Measurements from ENCODE around the gene NADK.

The NADK gene

GRCh38 chr1:1779320-1779675 lies 1.0 kb upstream of the NADK start:
- H3K27me3 ChIP-seq (ENCODE audit: control insufficient read depth, low read length): no peaks in the 10 kb centered on the region
- H3F3A ChIP-seq (ENCODE audit: control insufficient read depth, insufficient read depth): peaks cover 59% of the 10 kb centered on the region

GRCh38 chr1:1778663-1779319 lies 521 bp upstream of the NADK start:
- Histone ChIP-seq H3K36me3 (ENCODE audit: control insufficient read depth, low read length) (peaks cover 43% of the 10 kb centered on the region), H3K27me3 (ENCODE audit: control insufficient read depth, low read length) (no peaks in the 10 kb centered on the region), H3K4me2 (ENCODE audit: low read length) (peak overlapping the region; percentile 100), H3K79me2 (ENCODE audit: control insufficient read depth, low read length) (peaks cover 44% of the 10 kb centered on the region), H3K9me2 (replicated peaks; ENCODE audit: control insufficient read depth, low read length) (no peaks in the 10 kb centered on the region), H3F3A (ENCODE audit: control insufficient read depth, insufficient read depth) (peaks cover 59% of the 10 kb centered on the region), H4K20me1 (ENCODE audit: control insufficient read depth, insufficient read depth, low read depth, low read length) (peaks cover 12% of the 10 kb centered on the region; the same call in 1 of the 2 replicates), H3K27ac (ENCODE audit: low read depth, low read length) (peak overlapping the region; percentile 100), H3K9me3 (ENCODE audit: control insufficient read depth, insufficient read depth, low read length) (no peaks in the 10 kb centered on the region), H3K4me3 (ENCODE audit: low read length) (peak overlapping the region; percentile 85), H3K4me1 (ENCODE audit: control insufficient read depth, low read length) (peaks cover 74% of the 10 kb centered on the region)
- TF ChIP-seq CTCF (IDR thresholded peaks at IDR 0.05; ENCODE audit: low read depth, low read length, poor library complexity, severe bottlenecking) (peak; percentile 74), EZH2phosphoT487 (IDR thresholded peaks at IDR 0.05; ENCODE audit: borderline replicate concordance, low read length) (no peak)

More at GRCh38 chr1:1779320-1779675, 1.0 kb upstream of the NADK start:
- Histone ChIP-seq H3K9me2 (replicated peaks; ENCODE audit: control insufficient read depth, low read length) (no peaks in the 10 kb centered on the region), H3K4me1 (ENCODE audit: control insufficient read depth, low read length) (peaks cover 75% of the 10 kb centered on the region), H3K4me3 (ENCODE audit: low read length) (peak overlapping the region; percentile 85), H3K36me3 (ENCODE audit: control insufficient read depth, low read length) (peaks cover 40% of the 10 kb centered on the region), H3K27ac (ENCODE audit: low read depth, low read length) (peak overlapping the region; percentile 100), H3K4me2 (ENCODE audit: low read length) (peak overlapping the region; percentile 100), H4K20me1 (ENCODE audit: control insufficient read depth, insufficient read depth, low read depth, low read length) (peaks cover 11% of the 10 kb centered on the region; the same call in 1 of the 2 replicates), H3K79me2 (ENCODE audit: control insufficient read depth, low read length) (peaks cover 39% of the 10 kb centered on the region), H3K9me3 (ENCODE audit: control insufficient read depth, insufficient read depth, low read length) (no peaks in the 10 kb centered on the region)
- TF ChIP-seq EZH2phosphoT487 (IDR thresholded peaks at IDR 0.05; ENCODE audit: borderline replicate concordance, low read length): no peak
- TF ChIP-seq CTCF (IDR thresholded peaks at IDR 0.05; ENCODE audit: low read depth, low read length, poor library complexity, severe bottlenecking): peak; percentile 33

- H3F3A ChIP-seq (ENCODE audit: control insufficient read depth, insufficient read depth): peaks cover 52% of the 10 kb centered on the region
- H3K79me2 ChIP-seq (ENCODE audit: control insufficient read depth, low read length): peaks cover 57% of the 10 kb centered on the region
- H3K27ac ChIP-seq (ENCODE audit: low read depth, low read length): peak overlapping the region; percentile 100
- H3K4me3 ChIP-seq (ENCODE audit: low read length): peak overlapping the region; percentile 85
- peaks cover 62% of the 10 kb centered on the region for H3K4me1 ChIP-seq (ENCODE audit: control insufficient read depth, low read length)
- peak overlapping the region; percentile 99 for H3K4me2 ChIP-seq (ENCODE audit: low read length)
- no peaks in the 10 kb centered on the region for H3K9me3 ChIP-seq (ENCODE audit: control insufficient read depth, insufficient read depth, low read length)
- no peaks in the 10 kb centered on the region for H3K27me3 ChIP-seq (ENCODE audit: control insufficient read depth, low read length)
- peaks cover 12% of the 10 kb centered on the region; the same call in 1 of the 2 replicates for H4K20me1 ChIP-seq (ENCODE audit: control insufficient read depth, insufficient read depth, low read depth, low read length)
- TF ChIP-seq EZH2phosphoT487 (IDR thresholded peaks at IDR 0.05; ENCODE audit: borderline replicate concordance, low read length) (no peak), CTCF (IDR thresholded peaks at IDR 0.05; ENCODE audit: low read depth, low read length, poor library complexity, severe bottlenecking) (no peak)
- H3K36me3 ChIP-seq (ENCODE audit: control insufficient read depth, low read length): peaks cover 55% of the 10 kb centered on the region
- no peaks in the 10 kb centered on the region for H3K9me2 ChIP-seq (replicated peaks; ENCODE audit: control insufficient read depth, low read length)
Measured at GRCh38 chr1:1777583-1777899, 729 bp downstream of the NADK start.
